K562 (cell line): ENCODE measurements around the gene CAPN10.

Experiments used
- DIDO1 ChIP-seq: fragments of 450-650 bp; IDR thresholded peaks from 2 replicates; pipeline ENCODE4 v1.6.1; 2016; ENCODE audit warnings: low read depth, missing biosample characterization, missing genetic modification characterization
- JUN ChIP-seq, 2 experiments: sonication (generic) in 1 of 2; formaldehyde crosslinking in 1 of 2; IDR thresholded peaks; 2 replicates each; pipeline versions ENCODE4 v1.6.1 to v1.8.0; 2012 to 2022; ENCODE audit warnings: borderline replicate concordance in 2 of 2, mild to moderate bottlenecking in 2 of 2, improper control_type of control experiment in 1 of 2, low read depth in 1 of 2, low read length in 1 of 2, missing genetic modification reagents in 1 of 2
- MCM7 ChIP-seq, 2 experiments: fragments of 450-650 bp; IDR thresholded peaks; 2 replicates each; pipeline ENCODE4 v1.6.1; 2016 to 2018
- SREBF2 ChIP-seq: sonication (generic); formaldehyde crosslinking; IDR thresholded peaks from 2 replicates; pipeline ENCODE4 v1.4.0; 2020; ENCODE audit warnings: mild to moderate bottlenecking, missing genetic modification reagents
- TF ChIP-seq, protein P1 (sequence below): fragments of 250-450 bp; sonication (Bioruptor Pico); IDR thresholded peaks from 2 replicates; pipeline ENCODE4 v1.4.0; 2020; ENCODE audit warnings: borderline replicate concordance
- TF ChIP-seq, protein P2 (sequence below): IDR thresholded peaks from 2 replicates; pipeline ENCODE4 v1.6.1; 2012; ENCODE audit warnings: low read depth, low read length, improper control_type of control experiment, borderline replicate concordance
- TF ChIP-seq, protein P3 (sequence below): fragments of 450-650 bp; formaldehyde crosslinking; IDR thresholded peaks from 2 replicates; pipeline ENCODE4 v1.4.0; 2020; ENCODE audit warnings: mild to moderate bottlenecking

DNA sequence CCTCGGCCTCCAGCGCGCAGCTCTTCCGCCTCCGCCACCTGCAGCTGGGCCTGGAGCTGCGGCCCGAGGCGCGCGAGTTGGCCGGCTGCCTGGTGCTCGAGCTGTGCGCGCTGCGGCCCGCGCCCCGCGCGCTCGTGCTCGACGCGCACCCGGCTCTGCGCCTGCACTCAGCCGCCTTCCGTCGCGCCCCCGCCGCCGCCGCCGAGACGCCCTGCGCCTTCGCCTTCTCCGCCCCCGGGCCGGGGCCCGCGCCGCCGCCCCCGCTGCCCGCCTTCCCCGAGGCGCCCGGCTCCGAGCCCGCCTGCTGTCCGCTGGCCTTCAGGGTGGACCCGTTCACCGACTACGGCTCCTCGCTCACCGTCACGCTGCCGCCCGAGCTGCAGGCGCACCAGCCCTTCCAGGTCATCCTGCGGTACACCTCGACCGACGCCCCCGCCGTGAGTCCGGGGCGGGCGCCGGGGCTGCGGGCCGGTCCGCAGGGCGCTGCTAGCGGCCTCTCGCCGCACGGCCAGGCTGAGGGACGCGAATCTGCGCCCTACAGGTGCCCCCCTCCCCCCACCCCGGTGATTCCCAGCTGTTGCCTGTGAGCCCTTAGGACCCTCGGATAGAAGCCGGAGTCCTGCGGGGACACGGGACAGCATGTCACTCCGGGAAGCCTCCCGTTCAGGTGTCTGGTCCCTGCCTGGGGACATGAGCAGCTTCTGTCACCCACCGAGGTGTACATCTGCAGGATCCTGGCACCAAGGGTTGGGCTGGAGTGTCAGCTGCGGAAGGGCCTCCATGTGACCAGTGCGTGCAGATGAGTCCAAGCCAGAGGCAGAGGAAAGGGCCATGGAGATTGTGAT, 17.6 kb upstream of the CAPN10 start:
- TF ChIP-seq, protein P1, sequence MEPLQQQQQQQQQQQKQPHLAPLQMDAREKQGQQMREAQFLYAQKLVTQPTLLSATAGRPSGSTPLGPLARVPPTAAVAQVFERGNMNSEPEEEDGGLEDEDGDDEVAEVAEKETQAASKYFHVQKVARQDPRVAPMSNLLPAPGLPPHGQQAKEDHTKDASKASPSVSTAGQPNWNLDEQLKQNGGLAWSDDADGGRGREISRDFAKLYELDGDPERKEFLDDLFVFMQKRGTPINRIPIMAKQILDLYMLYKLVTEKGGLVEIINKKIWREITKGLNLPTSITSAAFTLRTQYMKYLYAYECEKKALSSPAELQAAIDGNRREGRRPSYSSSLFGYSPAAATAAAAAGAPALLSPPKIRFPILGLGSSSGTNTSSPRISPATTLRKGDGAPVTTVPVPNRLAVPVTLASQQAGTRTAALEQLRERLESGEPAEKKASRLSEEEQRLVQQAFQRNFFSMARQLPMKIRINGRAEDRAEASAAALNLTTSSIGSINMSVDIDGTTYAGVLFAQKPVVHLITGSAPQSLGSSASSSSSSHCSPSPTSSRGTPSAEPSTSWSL (CRISPR knock-in tag): no peak
- TF ChIP-seq, protein P2, sequence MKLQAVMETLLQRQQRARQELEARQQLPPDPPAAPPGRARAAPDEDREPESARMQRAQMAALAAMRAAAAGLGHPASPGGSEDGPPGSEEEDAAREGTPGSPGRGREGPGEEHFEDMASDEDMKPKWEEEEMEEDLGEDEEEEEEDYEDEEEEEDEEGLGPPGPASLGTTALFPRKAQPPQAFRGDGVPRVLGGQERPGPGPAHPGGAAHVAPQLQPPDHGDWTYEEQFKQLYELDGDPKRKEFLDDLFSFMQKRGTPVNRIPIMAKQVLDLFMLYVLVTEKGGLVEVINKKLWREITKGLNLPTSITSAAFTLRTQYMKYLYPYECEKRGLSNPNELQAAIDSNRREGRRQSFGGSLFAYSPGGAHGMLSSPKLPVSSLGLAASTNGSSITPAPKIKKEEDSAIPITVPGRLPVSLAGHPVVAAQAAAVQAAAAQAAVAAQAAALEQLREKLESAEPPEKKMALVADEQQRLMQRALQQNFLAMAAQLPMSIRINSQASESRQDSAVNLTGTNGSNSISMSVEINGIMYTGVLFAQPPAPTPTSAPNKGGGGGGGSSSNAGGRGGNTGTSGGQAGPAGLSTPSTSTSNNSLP: no peak
- TF ChIP-seq JUN (IDR thresholded peaks at IDR 0.05; ENCODE audit: borderline replicate concordance, low read depth, low read length) (no peak), JUN (CRISPR knock-in tag; IDR thresholded peaks at IDR 0.05; ENCODE audit: borderline replicate concordance) (no peak), MCM7 (IDR thresholded peaks at IDR 0.05) (no peak), DIDO1 (tag) (no peak), SREBF2 (CRISPR knock-in tag) (no peak)
- TF ChIP-seq, protein P3, sequence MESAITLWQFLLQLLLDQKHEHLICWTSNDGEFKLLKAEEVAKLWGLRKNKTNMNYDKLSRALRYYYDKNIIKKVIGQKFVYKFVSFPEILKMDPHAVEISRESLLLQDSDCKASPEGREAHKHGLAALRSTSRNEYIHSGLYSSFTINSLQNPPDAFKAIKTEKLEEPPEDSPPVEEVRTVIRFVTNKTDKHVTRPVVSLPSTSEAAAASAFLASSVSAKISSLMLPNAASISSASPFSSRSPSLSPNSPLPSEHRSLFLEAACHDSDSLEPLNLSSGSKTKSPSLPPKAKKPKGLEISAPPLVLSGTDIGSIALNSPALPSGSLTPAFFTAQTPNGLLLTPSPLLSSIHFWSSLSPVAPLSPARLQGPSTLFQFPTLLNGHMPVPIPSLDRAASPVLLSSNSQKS: no peak
